Upper lobe of left lung (tissue), 6 donors: ENCODE data around the gene LAMC1. TPM values are rescaled to one million over a fixed set of nuclear protein-coding genes. Genes with fewer than 3 reads are reported as not detected.

Source experiments
- ATAC-seq, 2 donors: fragments of 200-7000 bp; cut with Tn5 transposase; one replicate each; pipeline ENCODE4 v1.9.1; 2022; ENCODE audit warnings: mild to moderate bottlenecking in 2 of 2, moderate library complexity in 2 of 2; ENCODE audit not compliant: low FRiP score in 2 of 2
- DNase-seq, 2 donors: peaks; one replicate each; pipeline ENCODE4 v3.0.0-alpha.2; 2019 to 2020
- H3K27ac ChIP-seq, 4 donors: fragments of 200-600 bp; sonication (generic); one replicate each; pipeline ENCODE4 v1.5.1; 2016 to 2019
- H3K27me3 ChIP-seq, 4 donors: fragments of 200-600 bp; sonication (generic); one replicate each; pipeline ENCODE4 v1.5.1; 2017 to 2019
- H3K36me3 ChIP-seq, 4 donors: fragments of 200-600 bp; sonication (generic); one replicate each; pipeline ENCODE4 v1.5.1; 2016 to 2019
- H3K4me1 ChIP-seq, 4 donors: fragments of 200-600 bp; sonication (generic); one replicate each; pipeline ENCODE4 v1.5.1; 2018 to 2019
- H3K4me3 ChIP-seq, 4 donors: fragments of 200-600 bp; sonication (generic); one replicate each; pipeline ENCODE4 v1.5.1; 2017 to 2019; ENCODE audit warnings: mild to moderate bottlenecking in 2 of 4, moderate library complexity in 1 of 4
- H3K9me3 ChIP-seq, 4 donors: fragments of 200-600 bp; sonication (generic); one replicate each; pipeline ENCODE4 v1.5.1; 2018 to 2019
- CTCF ChIP-seq, 6 experiments: fragments of 450-650 bp in 4 of 6; fragments of 200-600 bp in 2 of 6; sonication (generic) in 2 of 6; IDR thresholded peaks; one replicate each; pipeline ENCODE4 v1.5.1; 2016 to 2019; ENCODE audit warnings: antibody characterized with exemption in 6 of 6
- EP300 ChIP-seq, 4 donors: sonication (generic); formaldehyde crosslinking; IDR thresholded peaks; one replicate each; pipeline ENCODE4 v1.5.1; 2017; ENCODE audit warnings: antibody characterized with exemption in 4 of 4, control low read depth in 2 of 4
- POLR2A ChIP-seq, 4 donors: fragments of 450-650 bp; IDR thresholded peaks; one replicate each; pipeline ENCODE4 v1.5.1; 2016 to 2017; ENCODE audit warnings: antibody characterized with exemption in 4 of 4, mild to moderate bottlenecking in 2 of 4
- POLR2AphosphoS5 ChIP-seq, 2 donors: sonication (generic); formaldehyde crosslinking; IDR thresholded peaks; one replicate each; pipeline ENCODE4 v1.5.1; 2017; ENCODE audit warnings: antibody characterized with exemption in 2 of 2
- WGBS, 2 donors: methylation state at CpG; one replicate each; pipeline ENCODE4 v1.1.5; 2017 to 2018; 5-methylcytosine and 5-hydroxymethylcytosine counted together
- total RNA-seq, 6 donors: library from RNA; depleted of rRNA in 4 of 6; stranded (reverse); fragments of >200 nt in 4 of 6; gene quantifications; one replicate each; pipeline versions ENCODE4 v1.1.0 to v1.2.1, GENCODE V29; 2016 to 2021
- donor health status: DM: no; HTN: no; CAD: no; lungs with moderate emphysema.
- donor health status: DM: no; HTN: yes; CAD: no; lungs with severe emphysema.

Gene LAMC1
- total RNA-seq, 6 donors from 2014 or later, result 92.0 to 232 (median 134) TPM

DNA sequence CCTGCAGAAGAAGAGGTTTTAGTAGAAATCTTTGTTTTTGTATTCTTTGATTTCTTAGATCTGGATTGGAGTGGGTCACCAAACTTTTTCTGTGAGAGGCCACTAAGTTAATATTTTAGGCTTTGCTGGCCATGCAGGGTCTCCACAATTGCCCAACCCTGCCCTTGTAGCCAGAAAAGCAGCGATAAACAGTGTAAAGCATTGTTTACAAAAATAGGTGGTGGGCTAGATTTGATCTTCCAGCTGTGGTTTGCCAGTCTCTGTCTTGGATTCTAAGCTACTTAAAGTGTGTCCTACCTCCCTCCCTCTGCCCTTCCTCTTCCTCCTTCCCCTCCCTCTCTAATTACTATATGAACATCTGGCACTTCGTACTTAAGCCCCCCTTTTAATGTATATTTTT is 68.0 kb downstream of the LAMC1 start:
- Histone ChIP-seq H3K4me3 (no peak overlapping the region), H3K9me3 (no peaks in the 10 kb centered on the region), H3K4me1 (peaks cover 10 to 27% (median 20%) of the 10 kb centered on the region in 4 donors), H3K36me3 (no peaks in the 10 kb centered on the region), H3K27ac (peak overlapping the region in 2 of 4 donors; percentile 3 to 13), H3K27me3 (no peaks in the 10 kb centered on the region)
- no peak for ATAC-seq
- WGBS, 2 donors, result 63 to 80% methylated on average over 2 of the region's 2 CpGs
- TF ChIP-seq EP300 (IDR thresholded peaks at IDR 0.05), result no peak
- DNase-seq, result no peak

DNA sequence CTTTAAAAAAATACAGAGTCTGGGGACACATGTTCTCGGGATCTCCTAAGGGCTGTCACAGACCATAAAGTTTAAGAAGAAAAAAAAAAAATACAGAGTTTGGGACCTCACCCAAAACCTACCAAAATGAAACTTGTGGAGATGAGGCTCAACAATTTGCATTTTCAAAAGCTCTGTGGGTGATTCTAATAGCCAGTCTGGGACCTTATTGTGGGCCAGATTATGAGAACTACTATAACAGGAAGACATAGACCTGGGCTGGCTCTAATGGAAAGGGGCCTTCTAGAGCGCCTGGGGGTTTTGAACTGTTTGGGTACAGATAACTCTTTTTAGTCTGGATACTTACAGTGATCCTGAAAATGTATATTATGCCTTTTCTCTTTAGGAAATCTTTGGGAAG is 69.1 kb downstream of the LAMC1 start:
- Histone ChIP-seq H3K4me1 (peaks cover 13 to 30% (median 23%) of the 10 kb centered on the region in 4 donors), H3K4me3 (no peak overlapping the region), H3K36me3 (no peaks in the 10 kb centered on the region), H3K9me3 (no peaks in the 10 kb centered on the region), H3K27me3 (no peaks in the 10 kb centered on the region), H3K27ac (no peak overlapping the region)
- 82 to 85% methylated on average over 2 of the region's 2 CpGs for WGBS, 2 donors
- TF ChIP-seq CTCF (IDR thresholded peaks at IDR 0.05) (no peak), POLR2AphosphoS5 (IDR thresholded peaks at IDR 0.05) (no peak), EP300 (IDR thresholded peaks at IDR 0.05) (no peak), POLR2A (IDR thresholded peaks at IDR 0.05) (no peak)
- no peak for DNase-seq
- no peak for ATAC-seq

GRCh38 chr1:183093066-183093668 is 69.9 kb downstream of the LAMC1 start:
- no peaks in the 10 kb centered on the region for H3K36me3 ChIP-seq
- peaks cover 17 to 38% (median 29%) of the 10 kb centered on the region in 4 donors for H3K4me1 ChIP-seq
- no peak for TF ChIP-seq CTCF (IDR thresholded peaks at IDR 0.05)
- no peak for TF ChIP-seq POLR2A (IDR thresholded peaks at IDR 0.05)
- TF ChIP-seq POLR2AphosphoS5 (IDR thresholded peaks at IDR 0.05), result no peak
- no peak for TF ChIP-seq EP300 (IDR thresholded peaks at IDR 0.05)
- no peaks in the 10 kb centered on the region for H3K27me3 ChIP-seq
- no peaks in the 10 kb centered on the region for H3K9me3 ChIP-seq
- no peak for DNase-seq
- H3K27ac ChIP-seq, result no peak overlapping the region
- H3K4me3 ChIP-seq, result no peak overlapping the region
- 79 to 85% methylated on average over 3 of the region's 3 CpGs for WGBS, 2 donors
- ATAC-seq, result no peak

DNA sequence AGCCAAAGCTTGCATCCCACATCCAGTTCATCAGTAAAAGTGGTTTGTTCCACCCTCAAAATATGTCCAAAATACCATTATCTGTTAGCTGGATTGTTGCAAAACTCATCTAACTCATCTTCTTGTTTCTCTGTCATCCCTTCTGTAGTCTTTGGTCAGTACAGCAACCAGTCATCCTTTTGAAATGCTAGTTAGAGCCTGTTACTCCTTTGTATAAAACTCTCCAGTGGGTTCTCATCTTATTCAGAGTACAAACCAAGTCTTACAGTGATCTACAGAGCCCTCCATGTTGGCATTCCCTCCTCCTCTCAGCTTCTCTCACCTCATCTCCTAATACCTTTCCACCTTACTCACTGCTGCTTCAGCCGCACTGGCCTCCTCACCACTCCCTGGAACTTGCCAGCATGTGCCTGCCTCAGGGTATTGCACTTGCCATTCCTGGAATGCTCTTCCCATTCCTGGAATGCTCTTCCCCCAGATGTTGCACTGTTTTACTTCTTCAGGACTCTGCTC is 70.6 kb downstream of the LAMC1 start:
- H3K27me3 ChIP-seq, result no peaks in the 10 kb centered on the region
- ATAC-seq, result peak; percentile 25 to 32
- H3K4me1 ChIP-seq, result peaks cover 17 to 41% (median 31%) of the 10 kb centered on the region in 4 donors
- WGBS, 2 donors, result 69 to 72% methylated on average over 1 of the region's 1 CpG
- no peaks in the 10 kb centered on the region for H3K36me3 ChIP-seq
- no peak overlapping the region for H3K27ac ChIP-seq
- no peak for DNase-seq
- no peaks in the 10 kb centered on the region for H3K9me3 ChIP-seq
- no peak overlapping the region for H3K4me3 ChIP-seq
- no peak for TF ChIP-seq EP300 (IDR thresholded peaks at IDR 0.05)
- no peak for TF ChIP-seq CTCF (IDR thresholded peaks at IDR 0.05)
- TF ChIP-seq POLR2AphosphoS5 (IDR thresholded peaks at IDR 0.05), result no peak
- TF ChIP-seq POLR2A (IDR thresholded peaks at IDR 0.05), result no peak

- 40 to 66% methylated on average over 2 of the region's 2 CpGs for WGBS, 2 donors
- ATAC-seq (no peak), DNase-seq (no peak)
- no peaks in the 10 kb centered on the region for H3K36me3 ChIP-seq
- H3K27me3 ChIP-seq, result no peaks in the 10 kb centered on the region
- no peak overlapping the region for H3K27ac ChIP-seq
- H3K4me1 ChIP-seq, result peaks cover 17 to 38% (median 29%) of the 10 kb centered on the region in 4 donors
- H3K9me3 ChIP-seq, result no peaks in the 10 kb centered on the region
- H3K4me3 ChIP-seq, result no peak overlapping the region
- no peak for TF ChIP-seq POLR2AphosphoS5 (IDR thresholded peaks at IDR 0.05)
- TF ChIP-seq CTCF (IDR thresholded peaks at IDR 0.05), result no peak
- no peak for TF ChIP-seq EP300 (IDR thresholded peaks at IDR 0.05)
- no peak for TF ChIP-seq POLR2A (IDR thresholded peaks at IDR 0.05)
Measured at GRCh38 chr1:183094351-183094750, 71.1 kb downstream of the LAMC1 start.
